Chondrocyte (in vitro differentiated cells): ENCODE results near the gene RAD18. TPM values are rescaled to one million over a fixed set of nuclear protein-coding genes. Genes with fewer than 3 reads are reported as not detected.

Experiments used
- DNase-seq: peaks from one replicate; pipeline ENCODE4 v3.0.0; 2021; ENCODE audit warnings: mixed read lengths, low spot score
- H3K27ac Mint-ChIP-seq: one replicate; pipeline ENCODE4 v1.8.0; 2021; ENCODE audit warnings: mild to moderate bottlenecking, moderate library complexity, mixed read lengths; ENCODE audit not compliant: unreplicated experiment
- H3K27me3 Mint-ChIP-seq: 2 replicates; pipeline ENCODE4 v1.8.0; 2021; ENCODE audit warnings: low read depth, mixed read lengths
- H3K36me3 Mint-ChIP-seq: 2 replicates; pipeline ENCODE4 v1.8.0; 2021; ENCODE audit warnings: low read depth, mixed read lengths
- H3K4me1 Mint-ChIP-seq: 2 replicates; pipeline ENCODE4 v1.8.0; 2021; ENCODE audit warnings: low read depth, mild to moderate bottlenecking, mixed read lengths
- H3K4me3 Mint-ChIP-seq: one replicate; pipeline ENCODE4 v1.8.0; 2021; ENCODE audit warnings: mild to moderate bottlenecking, moderate library complexity, mixed read lengths; ENCODE audit not compliant: unreplicated experiment
- H3K9me3 Mint-ChIP-seq: 2 replicates; pipeline ENCODE4 v1.8.0; 2021; ENCODE audit warnings: low read depth, mixed read lengths
- total RNA-seq: library from RNA; stranded (reverse); gene quantifications from 3 replicates; pipeline ENCODE4 v1.2.1, GENCODE V29; 2021
- TF ChIP-seq, protein P1 (sequence below): fragments of 200-600 bp; sonication (generic); IDR thresholded peaks from 2 replicates; pipeline ENCODE4 v1.5.0; 2021; ENCODE audit warnings: antibody characterized with exemption, mild to moderate bottlenecking, moderate library complexity

RAD18 gene
- total RNA-seq, 1 donor from 2014 or later = 9.7 TPM

DNA sequence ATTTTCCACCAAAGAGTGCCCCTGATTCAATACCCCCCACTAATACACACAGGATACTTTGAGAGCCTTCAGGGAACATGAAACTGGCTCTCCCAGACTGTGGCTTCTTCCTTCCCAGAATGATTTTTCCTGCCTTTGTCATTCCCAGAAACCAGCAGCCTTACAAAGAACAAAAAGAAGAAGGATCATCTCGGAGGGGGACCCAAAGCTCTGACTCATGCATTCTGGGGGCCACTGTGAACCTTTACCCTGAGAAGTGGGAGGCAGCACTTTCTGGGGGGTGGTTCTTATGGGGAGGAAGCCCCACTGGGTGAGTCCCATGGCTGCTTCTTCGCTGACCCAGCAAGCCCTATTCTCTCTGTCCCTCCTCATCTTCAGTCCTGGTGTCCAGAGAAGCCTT, 44.7 kb upstream of the RAD18 start:
- no peak for DNase-seq
- Mint-ChIP-seq H3K36me3 (peaks cover 1% of the 10 kb centered on the region), H3K9me3 (no peaks in the 10 kb centered on the region), H3K4me1 (no peaks in the 10 kb centered on the region), H3K27me3 (no peaks in the 10 kb centered on the region), H3K27ac (no peak overlapping the region), H3K4me3 (no peak overlapping the region)
- TF ChIP-seq, protein P1, sequence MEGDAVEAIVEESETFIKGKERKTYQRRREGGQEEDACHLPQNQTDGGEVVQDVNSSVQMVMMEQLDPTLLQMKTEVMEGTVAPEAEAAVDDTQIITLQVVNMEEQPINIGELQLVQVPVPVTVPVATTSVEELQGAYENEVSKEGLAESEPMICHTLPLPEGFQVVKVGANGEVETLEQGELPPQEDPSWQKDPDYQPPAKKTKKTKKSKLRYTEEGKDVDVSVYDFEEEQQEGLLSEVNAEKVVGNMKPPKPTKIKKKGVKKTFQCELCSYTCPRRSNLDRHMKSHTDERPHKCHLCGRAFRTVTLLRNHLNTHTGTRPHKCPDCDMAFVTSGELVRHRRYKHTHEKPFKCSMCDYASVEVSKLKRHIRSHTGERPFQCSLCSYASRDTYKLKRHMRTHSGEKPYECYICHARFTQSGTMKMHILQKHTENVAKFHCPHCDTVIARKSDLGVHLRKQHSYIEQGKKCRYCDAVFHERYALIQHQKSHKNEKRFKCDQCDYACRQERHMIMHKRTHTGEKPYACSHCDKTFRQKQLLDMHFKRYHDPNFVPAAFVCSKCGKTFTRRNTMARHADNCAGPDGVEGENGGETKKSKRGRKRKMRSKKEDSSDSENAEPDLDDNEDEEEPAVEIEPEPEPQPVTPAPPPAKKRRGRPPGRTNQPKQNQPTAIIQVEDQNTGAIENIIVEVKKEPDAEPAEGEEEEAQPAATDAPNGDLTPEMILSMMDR = no peak

DNA sequence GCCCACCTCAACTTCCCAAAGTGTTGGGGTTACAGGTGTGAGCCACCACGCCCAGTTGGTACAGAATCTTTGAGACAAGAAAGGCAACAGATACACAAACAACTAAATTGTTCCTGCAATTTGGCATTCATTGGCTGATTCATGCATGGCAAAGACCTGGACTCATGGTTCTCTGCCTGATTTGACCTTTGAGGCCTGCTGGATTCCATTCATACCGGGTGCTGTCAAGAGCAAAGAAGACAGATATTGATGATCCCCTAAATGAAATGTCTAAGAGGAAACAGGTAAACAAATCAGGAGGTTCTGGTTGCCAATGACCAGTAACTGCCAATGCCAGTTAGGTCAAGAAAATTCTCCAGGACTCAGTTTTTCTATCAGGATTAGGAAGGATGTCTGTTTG, 43.9 kb upstream of the RAD18 start:
- TF ChIP-seq, protein P1 = no peak
- H3K4me1 Mint-ChIP-seq = no peaks in the 10 kb centered on the region
- no peak overlapping the region for H3K4me3 Mint-ChIP-seq
- peaks cover 1% of the 10 kb centered on the region for H3K36me3 Mint-ChIP-seq
- H3K9me3 Mint-ChIP-seq = no peaks in the 10 kb centered on the region
- H3K27ac Mint-ChIP-seq = no peak overlapping the region
- no peak for DNase-seq
- H3K27me3 Mint-ChIP-seq = no peaks in the 10 kb centered on the region

GRCh38 chr3:9000041-9000440, 36.8 kb upstream of the RAD18 start:
- Mint-ChIP-seq H3K27me3 (peaks cover 2% of the 10 kb centered on the region), H3K4me1 (no peaks in the 10 kb centered on the region), H3K27ac (no peak overlapping the region), H3K9me3 (no peaks in the 10 kb centered on the region), H3K4me3 (no peak overlapping the region), H3K36me3 (no peaks in the 10 kb centered on the region)
- TF ChIP-seq, protein P1 = no peak
- DNase-seq = no peak

GRCh38 chr3:8997151-8997550, 33.9 kb upstream of the RAD18 start:
- no peak overlapping the region for H3K4me3 Mint-ChIP-seq
- DNase-seq = no peak
- no peak overlapping the region for H3K27ac Mint-ChIP-seq
- TF ChIP-seq, protein P1 = peak; percentile 1
- peaks cover 2% of the 10 kb centered on the region for H3K27me3 Mint-ChIP-seq
- H3K9me3 Mint-ChIP-seq = no peaks in the 10 kb centered on the region
- no peaks in the 10 kb centered on the region for H3K36me3 Mint-ChIP-seq
- no peaks in the 10 kb centered on the region for H3K4me1 Mint-ChIP-seq

GRCh38 chr3:8996681-8997121, 33.4 kb upstream of the RAD18 start:
- TF ChIP-seq, protein P1 = peak; percentile 67
- Mint-ChIP-seq H3K9me3 (no peaks in the 10 kb centered on the region), H3K4me3 (no peak overlapping the region), H3K27ac (no peak overlapping the region), H3K4me1 (no peaks in the 10 kb centered on the region), H3K27me3 (peaks cover 2% of the 10 kb centered on the region), H3K36me3 (no peaks in the 10 kb centered on the region)
- DNase-seq = no peak
